ENCODE data around the gene RGS3.
"Not testable (repeated sequence)": the region's sequence is repeated elsewhere in the genome, so short reads cannot be mapped to it uniquely, and the experiment has no call there.

Gene RGS3

DNA sequence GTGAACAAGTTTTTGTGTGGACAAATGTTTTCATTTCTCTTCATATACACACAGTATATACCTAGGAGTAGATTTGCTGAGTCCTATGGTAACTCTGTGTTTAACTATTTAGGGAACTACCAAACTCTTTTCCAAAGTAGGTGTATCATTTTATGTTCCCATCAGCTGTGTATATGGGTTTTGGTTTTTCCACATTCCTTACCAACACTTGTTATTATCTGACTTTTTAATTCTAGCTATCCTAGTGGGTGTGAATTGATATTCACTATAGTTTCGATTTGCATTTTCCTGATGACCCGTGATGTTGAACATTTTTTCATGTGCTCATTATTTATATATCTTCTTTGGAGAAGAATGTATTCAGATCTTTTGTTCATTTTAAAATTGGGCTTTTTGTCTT is 3.7 kb downstream of the RGS3 start:
- DNase-seq = no peak

DNA sequence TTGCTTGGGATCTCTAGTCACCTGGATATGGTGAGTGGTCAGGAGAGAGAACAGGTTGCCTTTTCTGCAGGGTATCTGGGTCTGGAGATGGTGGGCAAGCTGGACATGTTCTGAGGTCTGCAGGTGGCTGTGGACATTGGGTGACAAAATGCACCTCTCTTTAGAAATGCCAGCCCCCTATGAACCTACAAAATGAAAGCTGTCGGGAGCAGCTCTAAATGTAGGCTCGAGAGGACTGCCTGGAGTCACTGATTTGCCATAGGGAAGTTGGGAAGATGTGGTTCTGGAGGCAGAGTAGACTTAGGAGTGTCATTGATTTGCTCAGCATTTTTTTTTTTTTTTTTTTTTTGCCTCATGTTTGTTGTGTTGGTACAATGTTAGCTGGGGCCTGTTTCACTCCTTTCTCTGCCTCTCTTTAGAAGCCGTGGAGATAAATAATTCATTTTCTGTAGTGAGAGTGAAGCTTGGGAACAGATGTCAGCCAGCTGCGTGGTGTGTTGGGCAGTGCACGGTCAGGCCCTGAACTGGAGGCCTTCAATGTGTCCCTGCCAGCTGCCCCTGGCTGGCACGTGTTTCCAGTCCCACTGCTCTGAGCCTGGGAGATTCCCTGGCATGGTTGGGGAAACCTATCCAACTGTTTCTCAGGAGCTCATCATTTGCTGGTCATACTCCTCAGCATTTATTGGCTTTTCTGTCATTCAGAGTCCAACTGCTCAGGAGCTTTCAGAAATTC is 5.4 kb downstream of the RGS3 start:
- no peak for DNase-seq

DNA sequence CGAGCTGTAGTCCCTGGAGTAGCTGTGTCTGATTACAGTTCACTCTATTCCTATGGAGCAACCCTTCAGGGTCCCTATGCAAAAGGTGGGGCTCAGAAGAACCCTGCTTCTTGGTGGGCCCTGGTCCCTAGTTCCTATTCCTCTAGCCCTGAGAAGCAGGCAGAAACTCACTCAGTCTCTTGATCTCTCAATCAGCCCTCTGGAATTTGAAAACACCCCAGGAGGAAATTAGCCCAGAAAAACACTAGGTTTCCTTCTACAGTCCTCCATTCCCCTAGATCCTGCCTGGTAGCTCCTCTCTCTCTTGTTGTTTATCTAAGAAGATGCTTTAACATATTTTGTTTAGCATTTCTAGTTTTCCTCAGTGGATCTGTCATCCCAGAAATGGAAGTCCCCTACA is 7.6 kb downstream of the RGS3 start:
- DNase-seq = no peak

DNA sequence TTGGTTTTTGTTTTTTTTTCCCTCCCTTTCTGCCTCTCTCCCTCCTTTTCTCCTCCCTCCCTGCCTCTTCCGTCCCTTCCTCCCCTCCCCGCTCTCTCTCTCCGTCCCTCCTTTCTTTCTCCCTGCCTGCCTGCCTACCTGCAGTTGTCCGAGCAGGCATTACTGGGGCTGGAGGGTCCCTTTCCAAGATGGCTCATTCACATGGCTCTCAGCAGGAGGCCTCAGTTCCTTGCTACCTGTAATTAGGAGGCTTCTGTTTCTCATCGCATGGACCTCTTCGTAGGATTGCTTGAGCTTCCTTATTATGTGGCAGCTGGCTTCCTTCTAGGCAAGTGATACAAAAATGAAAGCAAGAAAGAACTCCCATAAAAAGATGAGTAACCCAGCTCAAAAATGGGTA is 8.0 kb downstream of the RGS3 start:
- no peak for DNase-seq

DNA sequence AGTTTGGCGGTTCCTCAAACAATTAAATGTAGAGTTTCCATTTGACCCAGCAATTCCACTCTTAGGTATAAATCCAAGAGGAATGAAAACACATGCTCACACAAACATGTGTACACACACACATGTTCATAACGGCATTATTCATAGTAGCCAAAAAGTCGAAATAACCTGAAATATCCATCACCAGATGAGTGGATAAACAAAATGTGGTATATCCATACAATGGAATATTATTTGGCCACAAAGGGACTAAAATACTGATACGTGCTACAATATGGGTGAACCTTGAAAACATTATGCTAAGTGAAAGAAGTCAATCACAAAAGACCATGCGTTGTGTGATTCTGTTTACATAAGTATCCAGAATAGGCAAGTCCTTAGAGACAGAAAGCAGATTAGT is 8.7 kb downstream of the RGS3 start:
- DNase-seq = no peak

DNA sequence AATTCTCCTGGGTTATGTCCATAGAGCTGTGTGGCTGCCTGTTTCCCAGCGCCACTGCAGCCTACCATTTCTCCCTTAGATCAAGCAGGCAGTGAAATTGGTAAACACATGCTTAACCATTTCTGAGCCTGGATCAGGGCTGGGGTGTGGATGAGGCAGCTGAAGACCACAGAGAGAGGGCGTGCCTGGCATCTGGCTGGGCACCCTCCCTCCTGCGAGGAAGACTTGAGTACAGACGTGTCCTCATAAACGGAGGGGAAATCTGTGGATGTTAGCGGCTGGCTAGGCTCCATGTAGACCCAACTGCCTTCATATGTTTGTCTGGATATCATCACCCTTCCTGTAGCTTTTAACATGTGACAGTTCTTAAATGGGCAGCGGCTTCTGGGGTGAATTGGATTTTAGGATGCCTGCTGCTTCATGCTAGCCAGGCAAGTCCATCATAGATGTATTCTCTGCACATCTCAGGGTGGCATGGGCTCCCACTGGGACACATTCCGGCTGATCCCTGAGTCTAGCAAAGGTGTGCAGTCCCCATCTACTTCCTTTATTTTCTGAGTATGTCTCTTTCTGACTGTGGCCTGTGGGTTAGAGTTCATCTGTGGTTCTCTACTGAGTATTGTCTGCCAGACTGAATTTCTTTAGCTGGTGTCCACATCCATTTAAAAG is 11.0 kb downstream of the RGS3 start:
- no peak for DNase-seq

DNA sequence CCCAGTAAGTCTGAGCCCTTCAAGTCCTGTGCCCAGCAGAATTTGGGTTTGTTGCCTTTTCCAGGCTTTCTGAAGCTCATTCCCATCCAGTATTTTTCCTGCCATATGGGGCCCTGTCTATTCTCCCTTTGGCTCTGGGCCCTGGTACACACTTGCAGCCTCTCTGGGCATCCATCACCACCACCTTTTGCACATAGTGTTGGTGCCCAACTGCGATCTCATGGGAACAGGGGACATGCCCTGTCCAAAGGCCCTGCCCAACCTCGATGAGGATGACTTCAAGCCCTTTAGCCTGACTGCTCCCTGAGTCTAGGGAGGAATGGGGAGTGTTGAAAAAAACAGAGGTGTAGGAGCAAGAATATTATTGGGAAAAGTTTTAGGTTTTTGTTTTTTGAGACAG is 11.5 kb downstream of the RGS3 start:
- no peak for DNase-seq

DNA sequence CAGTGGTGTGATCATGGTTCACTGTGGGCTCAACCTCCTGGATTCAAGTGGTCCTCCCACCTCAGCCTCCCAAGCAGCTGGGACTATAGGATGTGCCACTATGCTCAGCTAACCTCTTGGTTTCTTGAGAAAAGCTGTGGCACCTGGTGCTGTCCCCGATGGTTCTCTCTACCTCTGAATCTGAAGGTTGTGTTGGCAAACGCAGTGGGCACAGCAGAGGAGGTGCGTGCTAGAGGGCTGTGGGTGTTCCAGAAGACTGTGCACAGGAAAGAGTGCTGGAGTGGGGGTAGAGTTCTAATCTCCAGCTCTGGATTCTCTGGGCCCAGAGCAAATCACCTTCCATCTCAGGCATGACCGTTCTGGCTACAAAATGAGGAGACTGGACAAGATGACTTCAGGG is 12.5 kb downstream of the RGS3 start:
- no peak for DNase-seq

DNA sequence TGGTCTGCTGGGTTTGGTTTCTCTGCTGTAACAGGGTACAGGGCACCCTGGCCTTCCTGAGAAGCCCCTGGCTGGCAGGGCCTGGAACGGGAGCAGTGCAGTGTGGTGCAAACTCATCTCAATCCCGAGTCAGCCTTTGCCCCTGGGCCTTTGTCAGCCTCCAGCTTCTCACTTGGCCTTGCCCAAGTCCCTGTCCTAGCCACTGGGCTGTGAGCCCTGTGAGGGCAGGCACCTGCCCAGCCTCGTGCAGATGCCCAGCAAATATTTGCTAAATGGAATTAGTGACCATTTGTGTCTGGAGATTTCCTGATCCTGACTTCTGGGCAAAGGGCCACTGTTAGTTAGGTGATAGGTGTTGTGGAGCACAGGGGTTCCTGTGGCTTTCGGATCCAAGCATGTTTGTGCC is 13.0 kb downstream of the RGS3 start:
- no peak for DNase-seq

DNA sequence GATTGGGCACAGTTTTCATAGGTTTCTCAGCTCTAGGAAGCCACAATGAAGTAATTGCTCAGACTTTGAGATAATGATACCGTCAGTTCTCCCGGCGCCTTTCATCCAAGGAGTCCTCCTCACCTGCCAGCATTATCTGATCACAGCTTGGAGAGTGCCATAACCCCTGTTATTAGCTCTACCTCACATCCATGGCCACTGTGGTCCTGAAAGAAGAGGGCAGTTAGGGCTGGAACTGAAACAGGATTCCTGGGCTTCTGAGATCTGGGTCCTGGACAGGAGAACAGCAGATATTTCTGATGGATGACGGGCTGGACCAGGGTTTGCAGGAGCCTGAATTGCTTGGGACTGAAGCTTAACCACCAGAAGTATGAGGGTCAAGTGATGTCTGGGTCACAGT is 13.5 kb downstream of the RGS3 start:
- DNase-seq = no peak

DNA sequence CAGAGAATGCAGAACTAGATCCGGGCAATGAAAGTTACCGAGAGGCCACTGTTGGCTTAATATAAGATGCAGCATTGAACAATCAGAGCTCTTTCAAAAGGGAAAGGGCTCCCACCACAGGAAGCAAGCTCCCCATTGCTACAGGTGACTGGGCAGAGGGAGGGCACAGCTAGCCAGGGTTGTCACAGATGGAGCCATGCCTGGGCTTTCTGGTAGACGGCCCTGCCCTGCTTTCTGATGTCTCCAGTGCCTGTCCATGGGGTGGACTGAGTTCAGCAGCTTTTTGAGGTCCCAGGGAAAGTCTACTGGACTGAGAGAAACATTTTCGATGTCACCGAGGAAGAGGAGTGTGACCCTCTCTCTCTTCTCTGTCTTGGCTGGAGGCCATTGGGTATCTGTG is 14.1 kb downstream of the RGS3 start:
- no peak for DNase-seq

DNA sequence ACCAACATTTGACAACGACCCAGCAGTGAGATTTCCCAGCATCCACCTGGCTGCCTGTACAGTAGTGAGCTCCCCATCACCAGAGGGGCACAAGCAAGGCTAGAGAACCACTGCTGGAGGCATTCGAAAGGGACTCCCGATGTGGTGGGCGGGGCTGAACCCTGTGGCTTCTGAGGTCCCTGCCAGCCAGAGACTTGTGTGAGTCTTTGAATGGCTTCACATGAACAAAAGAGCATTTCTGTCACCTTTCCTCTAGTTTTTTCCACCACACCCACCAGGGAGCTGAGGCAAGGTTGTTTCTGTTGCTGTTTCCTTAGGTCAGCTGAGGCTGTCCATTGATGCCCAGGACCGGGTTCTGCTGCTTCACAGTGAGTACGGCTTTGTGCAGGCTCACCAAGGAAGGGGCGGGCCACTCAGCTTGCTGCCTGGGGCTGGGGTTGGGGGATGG is 15.7 kb downstream of the RGS3 start:
- peak; percentile 6 to 15 for DNase-seq

DNA sequence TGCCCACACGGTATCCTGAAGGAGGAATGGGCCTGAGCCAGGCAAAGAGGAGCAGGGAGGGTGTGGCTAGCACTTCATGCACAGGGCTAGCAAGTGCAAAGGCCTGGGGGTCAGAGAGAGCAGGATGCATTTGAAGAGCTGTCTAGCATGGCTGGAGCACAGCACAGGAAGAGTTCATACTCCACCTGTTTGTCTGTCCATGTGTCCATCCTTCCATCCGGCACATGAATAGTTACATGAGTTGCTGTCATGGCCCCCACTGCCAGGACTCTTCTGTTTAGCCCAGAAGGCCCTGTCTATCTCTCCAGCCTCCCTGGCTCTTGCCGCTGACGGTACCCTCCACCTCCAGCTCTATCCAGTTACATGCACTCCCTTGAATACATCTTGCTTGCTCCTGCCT is 17.1 kb downstream of the RGS3 start:
- DNase-seq = no peak

DNA sequence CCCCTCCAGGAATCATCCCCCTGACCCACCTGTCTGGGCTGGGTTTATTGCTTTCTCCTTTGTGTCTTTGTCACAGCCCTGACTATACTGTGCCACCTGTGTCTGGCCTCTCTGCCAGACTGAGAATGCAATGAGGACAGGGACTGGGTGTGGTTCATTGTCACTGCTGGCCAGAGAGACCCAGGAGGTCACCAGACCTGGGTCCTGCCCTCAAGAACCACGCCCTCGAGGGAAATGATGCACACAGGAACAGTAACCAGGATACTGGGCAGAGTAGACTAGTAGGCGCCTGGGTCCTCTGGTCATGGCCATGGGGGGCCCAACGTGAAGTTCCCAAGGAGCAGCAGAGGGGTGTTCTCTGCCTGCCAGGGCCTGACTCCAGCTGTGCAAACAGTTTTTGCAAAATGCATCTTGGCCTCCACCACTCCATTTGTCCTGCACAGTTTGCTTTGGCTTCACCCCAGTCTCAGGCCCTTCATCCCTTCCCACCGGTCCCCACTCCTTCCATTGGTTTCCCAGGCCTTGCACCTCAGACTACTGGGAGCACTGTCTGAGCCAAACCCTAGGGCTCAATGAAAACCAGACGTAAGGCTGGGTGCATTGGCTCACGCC is 17.8 kb downstream of the RGS3 start:
- DNase-seq = no peak

DNA sequence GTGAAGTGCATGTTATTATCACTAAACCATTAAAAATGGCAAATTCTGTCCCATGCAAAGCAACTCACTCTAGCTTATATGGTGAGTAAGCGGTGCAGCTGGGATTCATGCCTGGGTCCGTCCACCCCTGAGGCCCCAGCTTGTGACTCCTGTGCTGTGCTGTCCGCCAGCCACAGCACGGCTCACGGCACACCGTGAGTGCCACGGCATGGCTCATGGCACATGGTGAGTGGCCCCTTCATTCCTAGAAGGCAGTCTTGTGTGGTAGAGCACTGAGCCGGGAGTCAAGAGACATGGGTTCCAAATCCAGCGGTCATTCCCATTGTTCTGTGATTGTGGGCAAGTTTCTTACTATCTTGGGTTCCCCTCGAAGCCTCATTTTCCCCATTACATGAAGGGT is 18.8 kb downstream of the RGS3 start:
- no peak for DNase-seq

DNA sequence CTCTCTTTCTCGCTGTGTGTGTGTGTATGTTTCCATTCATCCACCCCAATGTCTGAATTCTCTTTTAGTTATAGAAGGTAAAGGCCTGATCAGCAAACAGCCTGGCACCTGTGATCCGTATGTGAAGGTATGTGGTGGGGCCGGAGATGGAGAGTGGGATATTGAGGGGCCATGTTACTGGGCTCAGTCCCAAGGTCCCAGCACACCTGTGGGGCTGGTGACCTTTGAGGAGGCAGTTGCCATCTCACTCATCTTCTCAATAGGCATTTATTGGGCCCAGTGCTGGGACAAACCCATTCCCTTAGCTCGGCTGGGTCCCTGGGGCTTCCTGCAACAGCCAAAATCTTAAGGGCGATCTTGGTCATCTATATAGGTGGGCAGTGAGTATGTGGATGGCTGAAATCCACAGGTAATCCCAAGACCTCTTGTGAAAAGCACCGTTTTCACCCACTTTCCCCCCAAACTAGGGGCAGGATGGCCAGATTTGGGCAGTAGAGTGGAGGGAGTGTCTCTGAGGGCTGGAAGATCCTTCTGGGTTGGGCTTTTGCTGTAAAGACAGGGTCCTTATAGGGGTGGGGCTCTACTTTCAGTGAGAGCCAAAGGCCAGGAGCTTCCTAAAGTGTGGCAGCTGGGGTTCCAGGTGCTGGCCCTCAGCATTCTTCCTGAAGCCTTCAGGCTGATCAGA is 19.6 kb downstream of the RGS3 start:
- no peak for DNase-seq

DNA sequence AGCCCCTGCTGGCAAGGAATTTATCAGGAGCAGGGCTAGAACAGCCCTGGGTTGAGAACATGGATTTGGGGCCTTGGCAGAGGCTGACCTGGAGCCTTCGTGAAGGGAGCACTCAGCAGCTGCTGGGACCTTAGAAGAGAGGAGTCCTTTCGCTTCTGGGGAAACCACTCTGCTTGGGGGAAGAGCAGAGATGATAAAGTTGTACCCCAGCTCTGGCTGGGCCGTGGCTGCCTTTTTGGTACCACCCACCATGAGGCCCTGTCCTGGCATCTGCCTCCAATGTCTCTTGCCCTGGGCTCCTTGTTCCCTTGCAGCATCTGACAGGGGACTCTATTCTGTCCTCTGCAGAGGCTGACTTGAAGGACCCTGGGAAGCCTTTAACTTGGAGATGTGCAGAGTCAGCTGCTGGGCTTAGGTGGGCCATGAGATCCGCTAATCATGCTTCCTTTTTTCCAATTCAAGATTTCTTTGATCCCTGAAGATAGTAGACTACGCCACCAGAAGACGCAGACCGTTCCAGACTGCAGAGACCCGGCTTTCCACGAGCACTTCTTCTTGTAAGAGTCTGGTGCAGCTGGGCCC is 20.2 kb downstream of the RGS3 start:
- no peak for DNase-seq

DNA sequence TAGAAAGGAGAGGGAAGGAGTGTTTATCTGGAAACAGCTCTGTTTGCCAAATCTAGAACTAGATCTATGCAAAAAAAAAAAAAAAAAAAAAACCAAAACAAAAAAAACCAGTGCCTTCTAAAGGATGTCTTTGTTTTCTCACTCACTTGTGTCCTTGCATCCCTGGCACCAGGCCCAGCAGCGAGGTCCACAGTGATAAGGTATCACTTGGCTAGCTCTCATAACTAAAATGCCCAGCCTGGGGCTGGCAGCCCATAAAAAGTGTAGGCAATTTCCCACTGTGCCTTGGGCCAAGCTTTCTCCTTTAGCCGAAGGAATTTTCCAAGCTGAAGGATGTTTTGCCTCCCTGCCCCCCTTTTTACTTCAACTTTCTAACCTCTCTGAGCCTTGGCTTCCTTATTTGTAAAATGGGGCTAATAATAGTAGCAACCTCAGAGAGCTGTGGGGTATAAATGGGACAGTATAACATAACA is 20.8 kb downstream of the RGS3 start:
- DNase-seq = no peak

DNA sequence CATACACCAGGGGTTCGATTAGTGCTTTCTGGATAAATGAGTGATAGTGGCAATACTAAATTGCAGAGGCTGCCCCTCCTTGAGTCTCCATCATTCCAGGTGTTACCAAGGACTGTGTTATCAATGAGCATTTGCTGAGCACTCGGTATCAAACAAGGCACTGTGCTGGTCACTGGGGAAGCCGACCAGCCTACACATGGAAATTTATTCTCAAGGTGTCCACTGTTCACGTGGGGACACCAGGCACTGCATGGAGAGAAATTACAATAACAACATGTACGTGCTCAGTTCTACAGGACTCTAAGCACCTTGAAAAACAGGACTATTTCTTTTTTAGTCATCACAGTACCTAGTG is 22.2 kb downstream of the RGS3 start:
- no peak for DNase-seq

DNA sequence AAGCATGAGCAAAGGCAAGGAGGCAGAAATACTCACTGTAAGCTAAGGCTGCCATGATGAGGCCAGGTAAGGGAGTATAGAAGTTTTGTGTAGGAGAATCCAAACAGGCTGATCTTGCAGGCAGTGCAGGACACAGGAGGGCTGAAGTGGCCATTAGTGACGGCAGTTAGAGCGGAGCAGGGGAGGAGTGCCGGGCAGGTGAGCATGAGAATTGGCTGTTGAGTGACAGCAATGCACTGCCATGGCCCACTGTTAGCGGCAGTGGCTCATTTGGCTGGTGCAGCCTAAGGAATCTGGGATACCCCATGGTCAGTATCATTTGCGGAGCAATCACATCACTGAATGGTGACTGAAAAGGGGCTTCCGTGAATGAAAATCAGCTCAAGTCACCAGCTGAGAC is 22.8 kb downstream of the RGS3 start:
- no peak for DNase-seq

DNA sequence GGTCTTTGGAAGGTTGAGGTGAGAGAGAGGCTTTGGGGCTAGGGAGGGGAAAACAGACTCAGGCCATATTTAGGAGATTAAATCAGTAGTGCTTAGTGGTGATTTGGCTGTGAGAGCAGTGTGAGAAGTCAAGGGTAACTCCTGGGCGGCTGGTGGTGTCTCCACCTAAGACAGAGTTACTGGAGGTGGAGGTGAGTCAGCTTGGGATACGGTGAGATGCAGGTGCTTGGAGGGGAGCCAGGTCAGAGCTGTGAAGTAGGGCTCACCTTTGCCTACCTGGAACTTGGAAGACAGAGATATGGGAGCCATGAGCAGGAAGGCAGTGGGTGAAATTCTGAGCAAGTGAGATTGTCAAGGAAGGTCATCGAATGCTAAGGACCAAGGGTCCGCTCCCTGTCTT is 24.5 kb downstream of the RGS3 start:
- no peak for DNase-seq

DNA sequence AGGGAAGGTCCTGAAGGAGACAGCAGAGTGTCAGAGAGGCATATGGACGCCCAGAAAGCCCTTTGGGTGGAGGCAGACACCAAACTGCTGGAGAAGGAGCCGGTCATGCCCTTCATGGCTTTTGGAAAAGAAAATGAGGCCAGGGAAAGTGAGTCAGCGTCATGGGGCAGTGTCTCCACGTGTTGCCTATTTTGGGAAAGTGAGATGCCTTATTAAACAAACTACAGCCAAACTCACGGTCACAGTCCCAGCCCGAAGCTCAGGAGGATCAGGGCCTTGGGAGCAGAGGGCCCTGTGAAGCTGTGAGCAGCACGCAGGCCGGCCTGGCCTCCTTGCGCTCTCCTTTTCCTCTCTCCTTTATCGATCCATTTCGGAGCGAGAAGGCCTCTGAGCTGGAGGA is 25.0 kb downstream of the RGS3 start:
- DNase-seq = no peak

DNA sequence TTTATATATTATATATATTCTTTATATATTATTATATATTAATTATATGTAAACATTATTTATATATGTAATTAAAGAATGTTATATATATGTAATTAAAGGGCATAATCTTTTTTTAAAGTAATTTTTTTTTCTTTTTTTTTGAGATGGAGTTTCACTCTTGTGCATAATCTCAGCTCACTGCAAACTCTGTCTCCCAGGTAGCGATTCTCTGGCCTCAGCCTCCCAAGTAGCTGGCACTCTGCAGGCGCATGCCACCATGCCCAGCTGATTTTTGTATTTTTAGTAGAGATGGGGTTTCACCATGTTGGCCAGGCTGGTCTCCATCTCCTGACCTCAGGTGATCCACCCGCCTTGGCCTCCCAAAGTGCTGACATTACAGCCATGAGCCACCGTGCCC is 27.6 kb downstream of the RGS3 start:
- DNase-seq = not testable (repeated sequence)
